WI38 (cell line): Measurements from ENCODE around the gene ITPK1.

ENCODE experiments used
- H3K4me3 ChIP-seq: 2 replicates; pipeline ENCODE4 v1.5.1; 2011; ENCODE audit warnings: low read depth, mild to moderate bottlenecking, control low read depth, low read length
- CTCF ChIP-seq: IDR thresholded peaks from 2 replicates; pipeline ENCODE4 v1.5.1; 2012; ENCODE audit warnings: low read depth, mild to moderate bottlenecking, control low read depth, low read length

Gene ITPK1

GRCh38 chr14:93100570-93100969 is 15.2 kb downstream of the ITPK1 start:
- no peak overlapping the region for H3K4me3 ChIP-seq
- no peak for TF ChIP-seq CTCF

GRCh38 chr14:93100100-93100499 is 15.6 kb downstream of the ITPK1 start:
- no peak overlapping the region for H3K4me3 ChIP-seq
- TF ChIP-seq CTCF = no peak

- TF ChIP-seq CTCF = no peak
- no peak overlapping the region for H3K4me3 ChIP-seq
Observed at GRCh38 chr14:93099643-93100042, 16.1 kb downstream of the ITPK1 start.

- H3K4me3 ChIP-seq = no peak overlapping the region
- no peak for TF ChIP-seq CTCF
Observed at GRCh38 chr14:93099196-93099595, 16.5 kb downstream of the ITPK1 start.

GRCh38 chr14:93096691-93097322 is 18.9 kb downstream of the ITPK1 start:
- TF ChIP-seq CTCF = no peak
- no peak overlapping the region for H3K4me3 ChIP-seq

GRCh38 chr14:93095742-93096510 is 19.8 kb downstream of the ITPK1 start:
- TF ChIP-seq CTCF = no peak

More at GRCh38 chr14:93095742-93096510, 19.8 kb downstream of the ITPK1 start:
- H3K4me3 ChIP-seq = no peak overlapping the region
